HepG2 (cell line): Measurements from ENCODE around the gene ARVCF. TPM values are rescaled to one million over a fixed set of nuclear protein-coding genes. Genes with fewer than 3 reads are reported as not detected.

Source experiments
- ATAC-seq: fragments of 200-7000 bp; cut with Tn5 transposase; 3 replicates; pipeline ENCODE4 v1.9.1; 2020; ENCODE audit warnings: mild to moderate bottlenecking, moderate library complexity
- BruUV-seq: library from RNA; stranded (reverse); fragments of 400-500 nt; replicated peaks from 2 replicates; lab custom pipeline; 2021; lab: Mats Ljungman, UMichigan
- CTCF ChIA-PET: fragments of 300-600 bp; formaldehyde crosslinking; extraction: SDS; loops from one replicate; lab custom pipeline; 2021; ENCODE audit warnings: low total read pairs, inconsistent platforms, low intra/inter-chr PET ratio; lab: Yijun Ruan, JAX
- POLR2A ChIA-PET: fragments of 350-600 bp; sonication (Branson Sonifier 250); formaldehyde crosslinking; loops from one replicate; lab custom pipeline; 2020; ENCODE audit warnings: antibody characterized with exemption, inconsistent platforms; lab: Yijun Ruan, JAX
- DNase-seq: peaks from one replicate; pipeline ENCODE4 v3.0.0-alpha.2; 2015; ENCODE audit warnings: low spot score
- FAIRE-seq: peaks from 3 replicates; lab custom pipeline; 2011; peaks lifted over from hg19 to GRCh38; lab: Jason Lieb, UNC
- H2AFZ ChIP-seq: one replicate; pipeline ENCODE4 v1.6.1; 2011; ENCODE audit warnings: low read length, inconsistent platforms
- H3K27ac ChIP-seq: fragments of 300-600 bp; 3 replicates; pipeline ENCODE4 v1.8.0; 2011; ENCODE audit warnings: mixed run types, mild to moderate bottlenecking, mixed read lengths, low read length, inconsistent platforms; ENCODE audit not compliant: insufficient read depth; ENCODE audit errors: extremely low read length
- H3K27me3 ChIP-seq, 2 experiments: fragments of 200-600 bp in 1 of 2; 2 replicates in 1 of 2; 3 replicates in 1 of 2; pipeline versions ENCODE4 v1.6.0 to v1.8.0; 2011; ENCODE audit warnings: low read length in 2 of 2, mild to moderate bottlenecking in 2 of 2, moderate library complexity in 2 of 2, inconsistent platforms in 1 of 2; ENCODE audit not compliant: insufficient read depth in 2 of 2, control insufficient read depth in 1 of 2
- H3K36me3 ChIP-seq, 2 experiments: fragments of 200-600 bp in 1 of 2; replicated peaks in 1 of 2; 2 replicates in 1 of 2; 3 replicates in 1 of 2; pipeline versions ENCODE4 v1.5.1 to v1.8.0; 2011; ENCODE audit warnings: low read length in 2 of 2, inconsistent platforms in 1 of 2; ENCODE audit not compliant: insufficient read depth in 2 of 2, control insufficient read depth in 1 of 2
- H3K4me1 ChIP-seq: 2 replicates; pipeline ENCODE4 v1.5.1; 2012; ENCODE audit warnings: low read length, inconsistent platforms; ENCODE audit not compliant: insufficient read depth
- H3K4me2 ChIP-seq: 2 replicates; pipeline ENCODE4 v1.6.0; 2011; ENCODE audit warnings: low read depth, low read length, inconsistent platforms
- H3K4me3 ChIP-seq, 3 experiments: fragments of 200-600 bp in 1 of 3; sonication (generic), shearing (Covaris generic) in 1 of 3; replicated peaks in 1 of 3; 2 replicates each; pipeline ENCODE4 v1.5.1; 2011 to 2016; ENCODE audit warnings: low read length in 3 of 3, inconsistent platforms in 2 of 3, low read depth in 2 of 3, mild to moderate bottlenecking in 2 of 3, control low read depth in 1 of 3, mixed read lengths in 1 of 3; ENCODE audit not compliant: insufficient read depth in 1 of 3
- H3K79me2 ChIP-seq: one replicate; pipeline ENCODE4 v1.6.1; 2011; ENCODE audit warnings: low read length, inconsistent platforms; ENCODE audit not compliant: insufficient read depth
- H3K9ac ChIP-seq: 2 replicates; pipeline ENCODE4 v1.6.0; 2011; ENCODE audit warnings: mild to moderate bottlenecking, low read depth, low read length, inconsistent platforms; ENCODE audit not compliant: insufficient read depth
- H3K9me3 ChIP-seq: 2 replicates; pipeline ENCODE4 v1.5.1; 2012; ENCODE audit warnings: mild to moderate bottlenecking, low read length
- H4K20me1 ChIP-seq: 2 replicates; pipeline ENCODE4 v1.6.0; 2011; ENCODE audit warnings: inconsistent platforms, mild to moderate bottlenecking, low read length, moderate library complexity; ENCODE audit not compliant: insufficient read depth
- ATF3 ChIP-seq: sonication (generic); formaldehyde crosslinking; IDR thresholded peaks from 2 replicates; pipeline ENCODE4 v1.4.0; 2020; ENCODE audit warnings: missing genetic modification reagents
- BCL3 ChIP-seq: sonication (generic); formaldehyde crosslinking; IDR thresholded peaks from 2 replicates; pipeline ENCODE4 v1.5.1; 2020; ENCODE audit warnings: mild to moderate bottlenecking, missing genetic modification reagents, moderate library complexity
- MTA1 ChIP-seq: sonication (generic); formaldehyde crosslinking; IDR thresholded peaks from 2 replicates; pipeline ENCODE4 v1.4.0; 2020; ENCODE audit warnings: missing genetic modification reagents, mild to moderate bottlenecking, borderline replicate concordance
- PHF5A ChIP-seq: IDR thresholded peaks from one replicate; pipeline ENCODE4 v1.6.1; 2018; ENCODE audit warnings: low read depth, missing genetic modification reagents; ENCODE audit not compliant: unreplicated experiment
- PRDM10 ChIP-seq: sonication (generic); formaldehyde crosslinking; IDR thresholded peaks from 2 replicates; pipeline ENCODE4 v1.4.0; 2020; ENCODE audit warnings: low read depth, missing genetic modification reagents
- PRDM15 ChIP-seq: sonication (generic); formaldehyde crosslinking; IDR thresholded peaks from 2 replicates; pipeline ENCODE4 v1.4.0; 2020; ENCODE audit warnings: missing genetic modification reagents
- TFDP2 ChIP-seq: sonication (generic); formaldehyde crosslinking; IDR thresholded peaks from 2 replicates; pipeline ENCODE4 v1.4.0; 2020; ENCODE audit warnings: missing genetic modification reagents
- ZNF282 ChIP-seq: fragments of 450-650 bp; IDR thresholded peaks from 2 replicates; pipeline ENCODE4 v1.6.1; 2018; ENCODE audit not compliant: partially characterized antibody
- ZNF331 ChIP-seq: sonication (generic); formaldehyde crosslinking; IDR thresholded peaks from 2 replicates; pipeline ENCODE4 v1.4.0; 2020; ENCODE audit warnings: missing genetic modification reagents
- WGBS: methylation state at CpG from one replicate; pipeline ENCODE4 v1.1.6; 2017; ENCODE audit warnings: low lambda C conversion rate; 5-methylcytosine and 5-hydroxymethylcytosine counted together
- in situ Hi-C: cut with HindIII; loops from 2 replicates; pipeline ENCODE4 v1.10.0; 2017; ENCODE audit warnings: low pct_unique_long_range_greater_than_20kb; ENCODE audit not compliant: extremely low pct_ligation_motif_present
- intact Hi-C: fragments of 100-400 bp; cut with micrococcal nuclease; formaldehyde crosslinking; loops from one replicate; pipeline ENCODE4 v1.10.0; 2022; ENCODE audit not compliant: unreplicated experiment
- polyA plus RNA-seq, 8 experiments: library from polyadenylated mRNA; depleted of rRNA in 3 of 8; stranded (reverse) in 7 of 8; unstranded in 1 of 8; fragments of >200 nt; fragmentation: Illumina TruSeq in 4 of 8; extraction: Trizol in 4 of 8; gene quantifications; 2 replicates each; pipeline versions ENCODE4 v1.2.1 to v1.2.3, GENCODE V29; 2011 to 2016; ENCODE audit warnings: low read depth in 4 of 8, missing spikeins in 1 of 8, mixed read lengths in 1 of 8; ENCODE audit not compliant: insufficient read depth in 1 of 8
- total RNA-seq, 5 experiments: library from RNA; depleted of rRNA; stranded (reverse); fragments of >200 nt; fragmentation: Illumina TruSeq; extraction: Trizol; gene quantifications; 2 replicates each; pipeline ENCODE4 v1.2.3, GENCODE V29; 2016; ENCODE audit warnings: low read depth in 1 of 5
- TF ChIP-seq, protein P1 (sequence below): sonication (generic); formaldehyde crosslinking; IDR thresholded peaks from 2 replicates; pipeline ENCODE4 v1.4.0; 2020; ENCODE audit warnings: low read depth, mild to moderate bottlenecking, missing genetic modification reagents
- TF ChIP-seq, protein P2 (sequence below): sonication (generic); formaldehyde crosslinking; conservative IDR thresholded peaks from 2 replicates; pipeline ENCODE4 v1.5.0; 2020; ENCODE audit warnings: missing genetic modification reagents

ARVCF gene
- total and polyA plus RNA-seq, 2 of the 13 experiments (the other 11 are each of a cell fraction or from before 2014, with no cell fraction given) = 16.4 to 17.7 TPM

DNA sequence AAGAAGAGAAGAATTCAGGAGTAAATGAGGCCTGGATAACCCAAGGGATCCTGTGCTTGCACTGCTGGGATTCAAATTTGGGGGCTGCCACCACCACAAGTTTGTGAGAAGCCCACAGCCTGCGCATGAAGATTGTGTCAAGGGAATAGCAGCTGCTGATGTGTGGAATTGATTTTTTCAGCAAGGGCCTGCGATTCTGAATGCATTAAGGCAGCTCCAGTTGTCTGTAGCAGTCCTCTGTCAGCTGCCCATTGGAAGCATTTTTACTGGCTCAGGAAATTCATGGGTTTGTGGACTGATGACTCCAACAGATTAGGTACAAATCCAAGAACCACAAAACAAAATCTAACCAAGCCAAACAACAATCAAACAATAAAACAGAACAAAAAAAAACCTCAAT lies 14.0 kb downstream of the ARVCF start:
- H4K20me1 ChIP-seq = no peaks in the 10 kb centered on the region; the same call in 1 of the 2 replicates
- H3K4me2 ChIP-seq = no peak overlapping the region
- no peak overlapping the region for H3K9ac ChIP-seq
- DNase-seq (no peak), FAIRE-seq (no peak), ATAC-seq (no peak)
- H3K9me3 ChIP-seq = peaks cover 14% of the 10 kb centered on the region
- H3K36me3 ChIP-seq = peaks cover 1 to 7% of the 10 kb centered on the region in 2 experiments; a peak in 1 of 5 replicates
- H3K4me3 ChIP-seq = no peak overlapping the region
- 74% methylated on average over 2 of the region's 2 CpGs for WGBS
- in situ Hi-C loops = no loop called here
- H3K27me3 ChIP-seq = no peaks in the 10 kb centered on the region
- CTCF ChIA-PET = no interaction called here
- peaks cover 9% of the 10 kb centered on the region for H3K79me2 ChIP-seq
- H3K4me1 ChIP-seq = peaks cover 43% of the 10 kb centered on the region
- no TSS peak for BruUV-seq
- H2AFZ ChIP-seq = no peak overlapping the region
- POLR2A ChIA-PET = no interaction called here
- H3K27ac ChIP-seq = no peak overlapping the region
- intact Hi-C loops = no loop called here
- TF ChIP-seq ATF3 (no peak), PRDM15 (CRISPR knock-in tag) (no peak), ZNF282 (no peak), BCL3 (CRISPR knock-in tag) (no peak), PHF5A (CRISPR knock-in tag) (no peak), PRDM10 (no peak), TFDP2 (no peak), MTA1 (CRISPR knock-in tag) (no peak), ZNF331 (CRISPR knock-in tag) (no peak)
- TF ChIP-seq, protein P1, sequence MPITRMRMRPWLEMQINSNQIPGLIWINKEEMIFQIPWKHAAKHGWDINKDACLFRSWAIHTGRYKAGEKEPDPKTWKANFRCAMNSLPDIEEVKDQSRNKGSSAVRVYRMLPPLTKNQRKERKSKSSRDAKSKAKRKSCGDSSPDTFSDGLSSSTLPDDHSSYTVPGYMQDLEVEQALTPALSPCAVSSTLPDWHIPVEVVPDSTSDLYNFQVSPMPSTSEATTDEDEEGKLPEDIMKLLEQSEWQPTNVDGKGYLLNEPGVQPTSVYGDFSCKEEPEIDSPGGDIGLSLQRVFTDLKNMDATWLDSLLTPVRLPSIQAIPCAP = no peak
- TF ChIP-seq, protein P2, sequence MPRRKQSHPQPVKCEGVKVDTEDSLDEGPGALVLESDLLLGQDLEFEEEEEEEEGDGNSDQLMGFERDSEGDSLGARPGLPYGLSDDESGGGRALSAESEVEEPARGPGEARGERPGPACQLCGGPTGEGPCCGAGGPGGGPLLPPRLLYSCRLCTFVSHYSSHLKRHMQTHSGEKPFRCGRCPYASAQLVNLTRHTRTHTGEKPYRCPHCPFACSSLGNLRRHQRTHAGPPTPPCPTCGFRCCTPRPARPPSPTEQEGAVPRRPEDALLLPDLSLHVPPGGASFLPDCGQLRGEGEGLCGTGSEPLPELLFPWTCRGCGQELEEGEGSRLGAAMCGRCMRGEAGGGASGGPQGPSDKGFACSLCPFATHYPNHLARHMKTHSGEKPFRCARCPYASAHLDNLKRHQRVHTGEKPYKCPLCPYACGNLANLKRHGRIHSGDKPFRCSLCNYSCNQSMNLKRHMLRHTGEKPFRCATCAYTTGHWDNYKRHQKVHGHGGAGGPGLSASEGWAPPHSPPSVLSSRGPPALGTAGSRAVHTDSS = no peak
